A549 treated with AZD9567 at 1 μM for 4 hours (cell line): Measurements from ENCODE around the gene MLEC. TPM values are rescaled to one million over a fixed set of nuclear protein-coding genes. Genes with fewer than 3 reads are reported as not detected.

Source experiments
- total RNA-seq: library from RNA; stranded (reverse); fragments of 200-300 nt; extraction: Qiagen RNA extraction; gene quantifications from 5 replicates; pipeline ENCODE4 v1.2.3, GENCODE V29; 2022; ENCODE audit not compliant: insufficient read depth

MLEC gene, protein sequence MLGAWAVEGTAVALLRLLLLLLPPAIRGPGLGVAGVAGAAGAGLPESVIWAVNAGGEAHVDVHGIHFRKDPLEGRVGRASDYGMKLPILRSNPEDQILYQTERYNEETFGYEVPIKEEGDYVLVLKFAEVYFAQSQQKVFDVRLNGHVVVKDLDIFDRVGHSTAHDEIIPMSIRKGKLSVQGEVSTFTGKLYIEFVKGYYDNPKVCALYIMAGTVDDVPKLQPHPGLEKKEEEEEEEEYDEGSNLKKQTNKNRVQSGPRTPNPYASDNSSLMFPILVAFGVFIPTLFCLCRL
- 80.2 to 99.7 TPM (median 87.2 TPM) in 5 replicates for total RNA-seq

DNA sequence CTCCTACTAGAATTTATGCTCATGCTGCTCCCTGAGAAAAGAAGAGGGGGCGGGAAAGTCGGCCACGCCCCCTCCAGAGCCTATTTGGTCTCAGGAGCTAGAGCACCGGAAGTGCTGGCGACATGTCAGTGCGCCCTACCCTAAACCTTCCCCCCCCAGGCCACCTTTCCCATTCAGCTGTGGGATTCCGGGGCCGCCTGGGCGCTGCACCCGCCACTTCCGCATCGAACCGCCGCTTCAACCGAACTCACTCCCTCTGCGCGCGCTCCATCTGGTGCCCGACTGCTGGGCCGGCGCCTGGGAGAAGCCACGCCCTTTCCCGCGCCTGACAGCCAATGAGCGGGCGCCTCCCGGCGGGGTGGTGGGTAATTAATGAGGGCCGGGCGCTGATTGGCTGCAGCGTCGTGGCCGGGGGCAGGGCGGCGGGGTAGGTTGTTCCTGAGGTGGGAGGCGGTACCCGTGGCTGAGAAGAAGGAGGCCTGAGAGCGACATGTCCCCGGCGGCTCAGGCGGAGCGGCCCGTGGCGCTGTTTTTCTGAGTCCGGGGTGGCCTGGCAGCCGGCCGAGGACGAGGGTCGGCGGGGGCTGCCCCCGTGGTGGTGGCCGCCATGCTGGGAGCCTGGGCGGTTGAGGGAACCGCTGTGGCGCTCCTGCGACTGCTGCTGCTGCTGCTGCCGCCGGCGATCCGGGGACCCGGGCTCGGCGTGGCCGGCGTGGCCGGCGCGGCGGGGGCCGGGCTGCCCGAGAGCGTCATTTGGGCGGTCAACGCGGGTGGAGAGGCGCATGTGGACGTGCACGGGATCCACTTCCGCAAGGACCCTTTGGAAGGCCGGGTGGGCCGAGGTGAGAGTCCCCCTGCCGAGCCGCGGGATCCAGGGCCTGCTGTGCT lies at the start of gene MLEC:
Gene MLEC, plus strand, starts transcription at position 460 of the 888 bp plus-strand sequence. Its CDS starts 148 bp downstream, at position 608.

DNA sequence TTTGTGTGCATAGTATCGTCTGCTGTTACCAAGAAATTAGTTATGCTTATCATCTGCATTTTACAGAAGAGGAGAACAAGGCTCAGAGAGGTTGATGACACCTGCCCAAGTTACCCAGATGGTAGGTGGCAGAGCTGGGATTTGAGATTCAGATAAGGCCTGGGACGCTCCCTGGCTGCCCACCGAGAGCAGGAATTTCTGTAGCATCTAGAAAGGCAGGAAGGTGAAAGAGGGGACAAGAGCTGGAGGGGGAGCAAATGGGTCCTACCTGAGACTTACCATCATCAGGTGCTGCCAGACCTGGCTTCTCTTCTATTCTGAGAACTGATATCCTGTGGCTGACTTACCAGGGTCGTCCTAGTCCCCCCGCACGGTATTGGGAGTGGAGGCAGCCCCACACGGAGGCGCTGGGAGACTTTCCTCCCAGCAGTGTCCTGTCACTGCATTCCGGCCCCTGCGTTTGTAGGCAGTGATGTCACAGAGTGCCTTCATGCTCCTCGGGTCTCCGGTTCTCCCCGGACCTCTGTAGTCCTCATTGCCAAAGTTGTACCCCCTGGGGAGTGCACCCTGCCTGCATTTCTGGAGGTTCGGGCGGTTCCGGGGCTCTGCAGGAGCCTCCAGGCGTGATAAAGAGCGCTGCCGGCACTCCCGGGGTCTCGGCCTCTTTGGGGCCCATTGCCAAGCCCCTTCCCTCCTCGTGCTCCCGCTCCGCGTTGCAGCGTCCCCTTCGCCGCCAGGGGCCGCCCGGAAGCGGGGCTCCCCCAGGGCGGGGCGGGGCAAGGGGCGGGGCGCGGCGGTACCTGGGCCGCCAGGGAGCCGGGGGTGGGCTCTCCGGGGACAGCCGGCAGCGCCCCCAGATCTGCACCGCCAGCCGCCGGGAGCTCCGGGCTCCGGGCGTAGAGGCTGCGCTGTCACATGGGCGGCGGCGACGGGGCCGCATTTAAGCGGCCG lies 46.9 kb upstream of the MLEC start, which contains the start of gene CABP1:
Gene CABP1, plus strand, starts transcription at position 856 of the 951 bp plus-strand sequence. Its CDS starts 60 bp downstream, at position 916.

DNA sequence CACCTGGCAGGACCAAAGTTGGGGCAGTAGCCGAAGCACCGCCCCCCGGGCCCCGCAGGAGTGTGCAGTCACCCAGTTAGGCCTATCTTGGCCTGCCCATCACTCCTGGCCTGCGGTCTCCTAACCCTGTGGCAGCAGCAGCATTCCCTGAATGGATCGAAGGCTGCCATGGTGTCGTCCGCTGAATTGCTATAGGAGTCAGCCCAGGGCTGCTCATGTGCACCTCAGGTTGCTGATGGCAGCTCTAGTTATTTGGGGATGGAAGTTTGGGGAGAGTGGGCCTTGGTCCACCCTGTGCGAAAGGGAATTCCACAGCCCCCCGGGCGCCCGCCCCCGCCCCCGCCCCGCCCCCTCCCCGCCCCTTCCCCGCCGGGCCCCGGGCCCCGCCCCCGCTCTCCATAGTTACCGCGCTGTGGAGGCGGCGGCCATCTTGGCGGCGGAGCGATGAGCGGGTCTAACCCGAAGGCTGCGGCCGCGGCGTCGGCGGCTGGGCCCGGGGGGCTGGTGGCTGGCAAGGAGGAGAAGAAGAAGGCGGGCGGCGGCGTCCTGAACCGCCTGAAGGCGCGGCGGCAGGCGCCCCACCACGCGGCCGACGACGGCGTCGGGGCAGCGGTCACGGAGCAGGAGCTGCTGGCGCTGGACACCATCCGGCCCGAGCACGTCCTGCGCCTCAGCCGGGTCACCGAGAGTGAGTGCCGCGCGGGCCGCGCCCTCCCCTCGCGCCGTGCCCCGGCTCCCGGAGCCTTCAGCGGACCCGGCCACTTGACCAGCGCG lies 23.3 kb downstream of the MLEC start, which contains the start of gene UNC119B:
Gene UNC119B, plus strand, starts transcription at position 428 of the 774 bp plus-strand sequence. Its CDS starts 17 bp downstream, at position 445.

DNA sequence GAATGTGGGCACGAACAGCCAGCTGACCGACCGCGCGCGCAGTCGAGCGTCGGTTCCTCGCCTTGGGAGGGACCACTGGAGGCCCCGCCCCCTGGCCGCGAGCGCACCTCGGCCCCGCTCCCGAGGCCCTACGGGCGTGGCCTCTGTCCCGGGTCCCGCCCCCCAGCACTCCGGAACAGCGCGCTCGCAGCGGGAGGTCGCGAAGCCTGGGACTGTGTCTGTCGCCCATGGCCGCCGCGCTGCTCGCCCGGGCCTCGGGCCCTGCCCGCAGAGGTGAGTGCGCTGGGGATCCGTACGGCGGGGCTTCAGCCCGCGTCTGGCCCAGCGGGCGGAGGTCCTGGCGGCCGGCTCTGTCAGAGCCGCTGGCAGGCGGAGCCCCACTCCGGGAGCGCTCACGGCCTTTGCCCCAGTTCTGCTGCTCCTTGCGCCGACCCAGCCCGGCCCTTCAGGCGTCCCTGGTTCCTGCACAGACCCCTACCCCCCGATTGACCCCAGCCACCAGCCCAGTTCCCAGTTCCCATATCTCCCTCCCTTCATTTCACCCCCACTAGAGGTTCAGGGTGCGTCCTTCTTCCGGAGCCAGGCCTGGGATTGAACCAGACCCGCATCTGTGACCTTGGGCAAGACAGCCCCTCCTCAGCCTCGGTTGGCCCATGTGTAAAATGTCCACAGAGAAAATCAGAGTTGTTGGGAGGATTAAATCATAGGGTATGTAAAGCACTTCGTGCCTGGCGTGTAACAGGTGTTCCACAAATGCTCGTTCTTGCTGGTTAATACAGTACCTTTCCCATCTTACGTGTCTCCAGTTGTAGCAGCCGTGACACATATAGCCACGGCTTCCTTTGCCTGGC lies 38.9 kb downstream of the MLEC start, which contains the start of gene ACADS:
Gene ACADS, plus strand, starts transcription at position 168 of the 851 bp plus-strand sequence. Its CDS starts 60 bp downstream, at position 228.

Other genes with a start within 250 kb of the MLEC start
- 761 to 881 TPM (median 868 TPM) in 5 replicates for gene COX6A1, start 249.0 kb upstream of the MLEC start, total RNA-seq
- 72.5 to 78.7 TPM (median 73.7 TPM) in 5 replicates for gene TRIAP1, start 240.8 kb upstream of the MLEC start, total RNA-seq
- 20.8 to 28.5 TPM (median 25.1 TPM) in 5 replicates for gene GATC, start 240.7 kb upstream of the MLEC start, total RNA-seq
- 155 to 217 TPM (median 207 TPM) in 5 replicates for gene SRSF9, start 217.4 kb upstream of the MLEC start, total RNA-seq
- gene DYNLL1, start 191.0 kb upstream of the MLEC start, total RNA-seq, result 639 to 706 TPM (median 667 TPM) in 5 replicates
- gene COQ5, start 158.0 kb upstream of the MLEC start, total RNA-seq, result 25.7 to 35.3 TPM (median 27.4 TPM) in 5 replicates
- gene RNF10, start 152.8 kb upstream of the MLEC start, total RNA-seq, result 93.7 to 205 TPM (median 102 TPM) in 5 replicates
- gene POP5, start 105.7 kb upstream of the MLEC start, total RNA-seq, result 54.6 to 62.8 TPM (median 56.8 TPM) in 5 replicates
- 0.11 to 0.35 TPM (median 0.28 TPM) in 4 of 5 replicates, not detected in the other for gene CABP1, start 46.5 kb upstream of the MLEC start, total RNA-seq
- 27.4 to 31.5 TPM (median 29.3 TPM) in 5 replicates for gene UNC119B, start 23.3 kb downstream of the MLEC start, total RNA-seq
- 8.4 to 12.4 TPM (median 11.6 TPM) in 5 replicates for gene ACADS, start 38.7 kb downstream of the MLEC start, total RNA-seq
- gene SPPL3, start 217.2 kb downstream of the MLEC start, total RNA-seq, result 49.4 to 59.3 TPM (median 51.7 TPM) in 5 replicates